Adipocyte (in vitro differentiated cells): Measurements from ENCODE around the gene SLC16A12.
"Not testable (repeated sequence)": the region's sequence is repeated elsewhere in the genome, so short reads cannot be mapped to it uniquely, and the experiment has no call there.

ENCODE experiments used
- DNase-seq: peaks from one replicate; pipeline ENCODE4 v3.0.0-alpha.2; 2015; ENCODE audit warnings: low read depth
- H3K27me3 ChIP-seq: replicated peaks from 2 replicates; pipeline ENCODE4 v1.7.0; 2013; ENCODE audit warnings: mild to moderate bottlenecking, low read length, moderate library complexity; ENCODE audit not compliant: control insufficient read depth, insufficient read depth
- H3K36me3 ChIP-seq: 2 replicates; pipeline ENCODE4 v1.7.0; 2013; ENCODE audit warnings: low read length, mild to moderate bottlenecking, moderate library complexity; ENCODE audit not compliant: control insufficient read depth, insufficient read depth, severe bottlenecking
- H3K4me1 ChIP-seq: 2 replicates; pipeline ENCODE4 v1.7.0; 2013; ENCODE audit warnings: mild to moderate bottlenecking, low read length, moderate library complexity; ENCODE audit not compliant: control insufficient read depth, insufficient read depth
- H3K4me3 ChIP-seq: 2 replicates; pipeline ENCODE4 v1.7.0; 2013; ENCODE audit warnings: mild to moderate bottlenecking, low read length, moderate library complexity
- H3K9ac ChIP-seq: 2 replicates; pipeline ENCODE4 v1.7.0; 2013; ENCODE audit warnings: mild to moderate bottlenecking, low read length, moderate library complexity
- H3K9me3 ChIP-seq: 2 replicates; pipeline ENCODE4 v1.7.0; 2013; ENCODE audit warnings: mild to moderate bottlenecking, low read length, moderate library complexity; ENCODE audit not compliant: control insufficient read depth

The SLC16A12 gene

GRCh38 chr10:89547853-89548513 lies 12.6 kb upstream of the SLC16A12 start:
- H3K36me3 ChIP-seq, result no peaks in the 10 kb centered on the region
- no peak for DNase-seq
- H3K4me3 ChIP-seq, result no peak overlapping the region
- H3K9ac ChIP-seq, result no peak overlapping the region
- peaks cover 10% of the 10 kb centered on the region for H3K27me3 ChIP-seq
- peaks cover 2% of the 10 kb centered on the region for H3K9me3 ChIP-seq
- H3K4me1 ChIP-seq, result peaks cover 8% of the 10 kb centered on the region

DNA sequence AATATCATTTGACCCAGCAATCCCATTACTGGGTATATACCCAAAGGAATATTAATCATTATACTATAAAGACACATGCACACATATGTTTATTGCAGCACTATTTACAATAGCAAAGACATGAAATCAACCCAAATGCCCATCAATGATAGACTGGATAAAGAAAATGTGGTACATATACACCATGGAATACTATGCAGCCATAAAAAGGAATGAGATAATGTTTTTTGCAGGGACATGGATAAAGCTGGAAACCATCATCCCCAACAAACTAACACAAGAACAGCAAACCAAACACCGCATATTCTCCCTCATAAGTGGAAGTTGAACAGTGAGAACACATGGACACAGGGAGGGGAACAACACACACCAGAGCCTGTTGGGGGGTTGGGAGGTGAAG lies 11.3 kb upstream of the SLC16A12 start:
- H3K36me3 ChIP-seq, H3K4me3 ChIP-seq, H3K9ac ChIP-seq, H3K27me3 ChIP-seq, H3K9me3 ChIP-seq, DNase-seq, H3K4me1 ChIP-seq: not testable (repeated sequence)

- peaks cover 6% of the 10 kb centered on the region for H3K27me3 ChIP-seq
- peaks cover 2% of the 10 kb centered on the region for H3K9me3 ChIP-seq
- no peak overlapping the region for H3K4me3 ChIP-seq
- H3K36me3 ChIP-seq, result no peaks in the 10 kb centered on the region
- no peak for DNase-seq
- no peak overlapping the region for H3K9ac ChIP-seq
- no peaks in the 10 kb centered on the region for H3K4me1 ChIP-seq
Measured at GRCh38 chr10:89543841-89544240, 8.4 kb upstream of the SLC16A12 start.

- no peaks in the 10 kb centered on the region for H3K36me3 ChIP-seq
- H3K4me3 ChIP-seq, result no peak overlapping the region
- no peak for DNase-seq
- H3K9me3 ChIP-seq, result no peaks in the 10 kb centered on the region
- peaks cover 21% of the 10 kb centered on the region for H3K27me3 ChIP-seq
- no peaks in the 10 kb centered on the region for H3K4me1 ChIP-seq
- H3K9ac ChIP-seq, result no peak overlapping the region
Measured at GRCh38 chr10:89540420-89540949, 5.1 kb upstream of the SLC16A12 start.

DNA sequence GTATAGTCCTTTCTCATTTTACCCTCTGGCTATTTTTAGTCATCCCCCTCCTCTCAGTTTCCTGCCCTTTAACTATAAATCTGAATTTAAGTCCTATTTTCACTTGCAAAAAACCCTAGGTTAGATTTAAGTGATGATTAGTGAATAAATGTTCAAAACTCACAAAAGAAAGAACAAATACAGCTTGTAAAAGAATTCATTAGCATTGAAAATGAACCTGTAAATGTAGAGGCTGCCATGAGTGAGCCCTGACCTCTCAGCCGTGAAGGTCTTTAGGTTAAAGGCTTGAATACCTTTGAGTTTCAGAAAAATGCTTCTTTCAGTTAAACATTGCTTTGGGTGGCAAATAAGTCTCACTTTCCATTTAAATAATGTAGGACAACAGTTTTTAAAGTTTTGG lies 2.0 kb upstream of the SLC16A12 start:
- no peak for DNase-seq
- no peaks in the 10 kb centered on the region for H3K36me3 ChIP-seq
- H3K9me3 ChIP-seq, result no peaks in the 10 kb centered on the region
- H3K27me3 ChIP-seq, result peaks cover 36% of the 10 kb centered on the region
- H3K4me3 ChIP-seq, result no peak overlapping the region
- peaks cover 5% of the 10 kb centered on the region for H3K4me1 ChIP-seq
- H3K9ac ChIP-seq, result no peak overlapping the region

DNA sequence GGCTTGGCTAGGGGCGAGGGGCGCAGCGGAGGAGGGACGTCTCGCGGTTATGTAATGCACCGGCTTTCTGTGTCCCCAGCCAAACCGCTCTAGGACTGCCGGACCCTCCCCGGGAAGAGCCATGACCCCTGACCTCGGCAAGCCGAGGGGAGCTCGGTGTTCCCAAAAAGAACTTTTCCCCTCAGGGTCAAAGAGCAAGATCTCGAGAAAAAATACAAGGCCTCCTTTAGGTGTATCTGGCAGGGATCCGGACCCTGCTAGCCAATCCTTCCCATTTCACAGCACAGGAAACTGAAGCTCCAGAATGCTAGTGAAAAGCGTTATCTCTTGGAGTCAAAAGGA lies 590 bp upstream of the SLC16A12 start:
- Histone ChIP-seq H3K36me3 (no peaks in the 10 kb centered on the region), H3K27me3 (peaks cover 36% of the 10 kb centered on the region), H3K9me3 (no peaks in the 10 kb centered on the region), H3K9ac (peak overlapping the region; percentile 35), H3K4me1 (peaks cover 5% of the 10 kb centered on the region), H3K4me3 (peak overlapping the region; percentile 70)
- DNase-seq, result no peak

DNA sequence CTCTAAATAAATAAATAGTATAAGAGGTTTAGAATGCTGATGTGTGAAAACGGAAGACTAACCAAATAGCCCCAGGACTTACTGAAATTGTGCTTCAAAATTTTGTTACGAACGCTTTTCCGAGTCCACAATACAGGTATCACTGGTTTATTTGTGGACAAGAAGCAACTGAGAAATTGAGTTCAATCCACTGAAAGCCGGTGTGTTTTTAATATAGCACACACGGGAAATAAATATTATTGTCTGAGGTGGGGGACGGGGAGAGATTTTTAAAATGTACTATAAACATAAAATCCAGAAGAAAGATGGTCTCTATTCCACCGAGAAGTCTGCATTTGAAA lies 598 bp downstream of the SLC16A12 start:
- DNase-seq, result no peak
- peaks cover 5% of the 10 kb centered on the region for H3K4me1 ChIP-seq
- H3K9me3 ChIP-seq, result no peaks in the 10 kb centered on the region
- peak overlapping the region; percentile 72 for H3K4me3 ChIP-seq
- no peak overlapping the region for H3K9ac ChIP-seq
- no peaks in the 10 kb centered on the region for H3K36me3 ChIP-seq
- H3K27me3 ChIP-seq, result peaks cover 30% of the 10 kb centered on the region

DNA sequence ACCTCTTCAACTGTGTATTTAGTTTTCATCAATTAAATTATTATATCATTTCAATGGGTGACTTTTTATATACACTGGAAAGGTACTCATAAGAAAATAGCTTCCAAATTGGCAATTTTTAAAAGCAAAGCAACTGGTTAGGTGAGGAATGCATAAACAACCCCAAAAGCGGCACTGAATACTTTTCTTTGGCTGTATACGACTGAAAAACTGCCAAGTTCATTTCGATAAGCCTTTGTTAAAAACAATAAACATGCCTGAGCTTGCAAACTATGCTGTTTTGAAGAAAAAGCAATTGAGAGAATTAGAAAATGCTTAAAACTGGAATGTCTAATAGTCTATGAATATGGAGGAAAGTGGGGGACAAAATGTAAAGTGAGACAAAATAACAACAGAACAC lies 2.9 kb downstream of the SLC16A12 start:
- Histone ChIP-seq H3K4me3 (no peak overlapping the region), H3K27me3 (peaks cover 24% of the 10 kb centered on the region), H3K36me3 (no peaks in the 10 kb centered on the region), H3K4me1 (peaks cover 5% of the 10 kb centered on the region), H3K9ac (no peak overlapping the region), H3K9me3 (no peaks in the 10 kb centered on the region)
- DNase-seq, result no peak

GRCh38 chr10:89531359-89531758 lies 4.0 kb downstream of the SLC16A12 start:
- Histone ChIP-seq H3K9me3 (no peaks in the 10 kb centered on the region), H3K9ac (no peak overlapping the region), H3K27me3 (peaks cover 22% of the 10 kb centered on the region), H3K4me3 (no peak overlapping the region), H3K4me1 (peaks cover 10% of the 10 kb centered on the region), H3K36me3 (no peaks in the 10 kb centered on the region)
- no peak for DNase-seq

DNA sequence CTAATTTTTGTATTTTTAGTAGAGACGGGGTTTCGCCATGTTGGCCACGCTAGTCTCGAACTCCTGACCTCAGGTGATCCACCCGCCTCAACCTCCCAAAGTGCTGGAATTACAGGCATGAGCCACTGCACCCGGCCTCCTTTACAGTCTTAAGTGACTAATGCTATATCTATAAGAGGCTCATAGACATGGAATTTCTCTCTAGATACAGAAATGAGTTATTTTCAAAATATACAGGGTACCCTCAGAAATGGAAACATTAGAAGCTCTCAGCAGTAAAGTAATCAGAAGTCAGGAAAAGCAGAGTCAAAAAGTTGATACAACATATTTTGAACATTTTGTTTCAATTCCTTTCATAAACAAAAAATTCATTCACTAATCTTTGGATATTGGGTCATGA lies 5.7 kb downstream of the SLC16A12 start:
- H3K36me3 ChIP-seq, H3K9ac ChIP-seq, H3K4me1 ChIP-seq, H3K27me3 ChIP-seq, H3K9me3 ChIP-seq, H3K4me3 ChIP-seq: not testable (repeated sequence)
- peak; percentile 34 for DNase-seq

GRCh38 chr10:89526358-89526757 lies 9.0 kb downstream of the SLC16A12 start:
- Histone ChIP-seq H3K9me3 (no peaks in the 10 kb centered on the region), H3K4me3 (no peak overlapping the region), H3K36me3 (no peaks in the 10 kb centered on the region), H3K4me1 (peaks cover 20% of the 10 kb centered on the region), H3K27me3 (no peaks in the 10 kb centered on the region), H3K9ac (peak overlapping the region; percentile 13)
- DNase-seq, result no peak

- H3K4me3 ChIP-seq, result no peak overlapping the region
- no peaks in the 10 kb centered on the region for H3K9me3 ChIP-seq
- peaks cover 20% of the 10 kb centered on the region for H3K4me1 ChIP-seq
- H3K36me3 ChIP-seq, result no peaks in the 10 kb centered on the region
- no peak overlapping the region for H3K9ac ChIP-seq
- DNase-seq, result no peak
- no peaks in the 10 kb centered on the region for H3K27me3 ChIP-seq
Measured at GRCh38 chr10:89525556-89525955, 9.8 kb downstream of the SLC16A12 start.
